ENCODE results near the gene PDE3A.

The PDE3A gene

GRCh38 chr12:20489645-20490044 is 121.3 kb downstream of the PDE3A start:
- intact Hi-C loops (cut with micrococcal nuclease), result no loop called here
- peaks cover 7% of the 10 kb centered on the region for H3K4me1 Mint-ChIP-seq (ENCODE audit: low read depth)
- no peaks in the 10 kb centered on the region for H3K36me3 Mint-ChIP-seq (ENCODE audit: low read depth)
- H3K27me3 Mint-ChIP-seq, result no peaks in the 10 kb centered on the region
- no peak overlapping the region for H3K4me3 Mint-ChIP-seq
- H3K9me3 Mint-ChIP-seq, result no peaks in the 10 kb centered on the region
- H3K27ac Mint-ChIP-seq, result no peak overlapping the region

GRCh38 chr12:20490213-20490612 is 121.9 kb downstream of the PDE3A start:
- H3K36me3 Mint-ChIP-seq (ENCODE audit: low read depth), result no peaks in the 10 kb centered on the region
- H3K4me1 Mint-ChIP-seq (ENCODE audit: low read depth), result peaks cover 7% of the 10 kb centered on the region
- H3K27ac Mint-ChIP-seq, result no peak overlapping the region
- H3K27me3 Mint-ChIP-seq, result no peaks in the 10 kb centered on the region
- no peak overlapping the region for H3K4me3 Mint-ChIP-seq
- H3K9me3 Mint-ChIP-seq, result no peaks in the 10 kb centered on the region
- intact Hi-C loops (cut with micrococcal nuclease), result no loop called here

- H3K27ac Mint-ChIP-seq, result no peak overlapping the region
- no peaks in the 10 kb centered on the region for H3K9me3 Mint-ChIP-seq
- intact Hi-C loops (cut with micrococcal nuclease), result no loop called here
- no peaks in the 10 kb centered on the region for H3K27me3 Mint-ChIP-seq
- no peak overlapping the region for H3K4me3 Mint-ChIP-seq
- no peaks in the 10 kb centered on the region for H3K36me3 Mint-ChIP-seq (ENCODE audit: low read depth)
- H3K4me1 Mint-ChIP-seq (ENCODE audit: low read depth), result peaks cover 7% of the 10 kb centered on the region
Observed at GRCh38 chr12:20491290-20491689, 123.0 kb downstream of the PDE3A start.

GRCh38 chr12:20492251-20492760 is 124.0 kb downstream of the PDE3A start:
- intact Hi-C loops (cut with micrococcal nuclease), result no loop called here
- no peak overlapping the region for H3K4me3 Mint-ChIP-seq
- no peaks in the 10 kb centered on the region for H3K9me3 Mint-ChIP-seq
- peaks cover 7% of the 10 kb centered on the region for H3K4me1 Mint-ChIP-seq (ENCODE audit: low read depth)
- H3K27ac Mint-ChIP-seq, result no peak overlapping the region
- no peaks in the 10 kb centered on the region for H3K36me3 Mint-ChIP-seq (ENCODE audit: low read depth)
- H3K27me3 Mint-ChIP-seq, result no peaks in the 10 kb centered on the region

GRCh38 chr12:20493934-20494333 is 125.6 kb downstream of the PDE3A start:
- intact Hi-C loops (cut with micrococcal nuclease), result no loop called here
- peaks cover 7% of the 10 kb centered on the region for H3K4me1 Mint-ChIP-seq (ENCODE audit: low read depth)
- no peaks in the 10 kb centered on the region for H3K36me3 Mint-ChIP-seq (ENCODE audit: low read depth)
- no peaks in the 10 kb centered on the region for H3K27me3 Mint-ChIP-seq
- no peak overlapping the region for H3K4me3 Mint-ChIP-seq
- H3K27ac Mint-ChIP-seq, result no peak overlapping the region
- no peaks in the 10 kb centered on the region for H3K9me3 Mint-ChIP-seq

GRCh38 chr12:20494851-20495250 is 126.5 kb downstream of the PDE3A start:
- Mint-ChIP-seq H3K27me3 (no peaks in the 10 kb centered on the region), H3K27ac (no peak overlapping the region), H3K9me3 (no peaks in the 10 kb centered on the region), H3K4me3 (no peak overlapping the region), H3K36me3 (ENCODE audit: low read depth) (no peaks in the 10 kb centered on the region), H3K4me1 (ENCODE audit: low read depth) (peaks cover 7% of the 10 kb centered on the region)
- intact Hi-C loops (cut with micrococcal nuclease), result no loop called here

GRCh38 chr12:20495997-20496396 is 127.7 kb downstream of the PDE3A start:
- H3K27me3 Mint-ChIP-seq, result no peaks in the 10 kb centered on the region
- no peaks in the 10 kb centered on the region for H3K36me3 Mint-ChIP-seq (ENCODE audit: low read depth)
- no peak overlapping the region for H3K27ac Mint-ChIP-seq
- H3K4me1 Mint-ChIP-seq (ENCODE audit: low read depth), result peaks cover 7% of the 10 kb centered on the region
- no peaks in the 10 kb centered on the region for H3K9me3 Mint-ChIP-seq
- intact Hi-C loops (cut with micrococcal nuclease), result no loop called here
- no peak overlapping the region for H3K4me3 Mint-ChIP-seq

GRCh38 chr12:20497707-20498106 is 129.4 kb downstream of the PDE3A start:
- Mint-ChIP-seq H3K36me3 (ENCODE audit: low read depth) (no peaks in the 10 kb centered on the region), H3K9me3 (no peaks in the 10 kb centered on the region), H3K27ac (no peak overlapping the region), H3K27me3 (no peaks in the 10 kb centered on the region), H3K4me3 (no peak overlapping the region), H3K4me1 (ENCODE audit: low read depth) (no peaks in the 10 kb centered on the region)
- intact Hi-C loops (cut with micrococcal nuclease), result no loop called here

- no peaks in the 10 kb centered on the region for H3K27me3 Mint-ChIP-seq
- intact Hi-C loops (cut with micrococcal nuclease), result no loop called here
- no peaks in the 10 kb centered on the region for H3K9me3 Mint-ChIP-seq
- H3K36me3 Mint-ChIP-seq (ENCODE audit: low read depth), result no peaks in the 10 kb centered on the region
- H3K27ac Mint-ChIP-seq, result no peak overlapping the region
- H3K4me3 Mint-ChIP-seq, result no peak overlapping the region
- H3K4me1 Mint-ChIP-seq (ENCODE audit: low read depth), result no peaks in the 10 kb centered on the region
Observed at GRCh38 chr12:20501958-20502357, 133.6 kb downstream of the PDE3A start.

- intact Hi-C loops (cut with micrococcal nuclease), result no loop called here
- peaks cover 6% of the 10 kb centered on the region for H3K4me1 Mint-ChIP-seq (ENCODE audit: low read depth)
- H3K27me3 Mint-ChIP-seq, result no peaks in the 10 kb centered on the region
- no peak overlapping the region for H3K27ac Mint-ChIP-seq
- no peaks in the 10 kb centered on the region for H3K9me3 Mint-ChIP-seq
- no peaks in the 10 kb centered on the region for H3K36me3 Mint-ChIP-seq (ENCODE audit: low read depth)
- no peak overlapping the region for H3K4me3 Mint-ChIP-seq
Observed at GRCh38 chr12:20503858-20504257, 135.5 kb downstream of the PDE3A start.

- Mint-ChIP-seq H3K4me3 (no peak overlapping the region), H3K36me3 (ENCODE audit: low read depth) (no peaks in the 10 kb centered on the region), H3K4me1 (ENCODE audit: low read depth) (peaks cover 6% of the 10 kb centered on the region), H3K27ac (no peak overlapping the region), H3K27me3 (no peaks in the 10 kb centered on the region), H3K9me3 (no peaks in the 10 kb centered on the region)
- intact Hi-C loops (cut with micrococcal nuclease), result no loop called here
Observed at GRCh38 chr12:20505056-20505455, 136.7 kb downstream of the PDE3A start.

- H3K4me3 Mint-ChIP-seq, result no peak overlapping the region
- no peaks in the 10 kb centered on the region for H3K27me3 Mint-ChIP-seq
- H3K36me3 Mint-ChIP-seq (ENCODE audit: low read depth), result no peaks in the 10 kb centered on the region
- intact Hi-C loops (cut with micrococcal nuclease), result no loop called here
- H3K9me3 Mint-ChIP-seq, result no peaks in the 10 kb centered on the region
- no peak overlapping the region for H3K27ac Mint-ChIP-seq
- peaks cover 6% of the 10 kb centered on the region for H3K4me1 Mint-ChIP-seq (ENCODE audit: low read depth)
Observed at GRCh38 chr12:20507056-20507455, 138.7 kb downstream of the PDE3A start.

GRCh38 chr12:20507711-20508110 is 139.4 kb downstream of the PDE3A start:
- no peaks in the 10 kb centered on the region for H3K36me3 Mint-ChIP-seq (ENCODE audit: low read depth)
- H3K27ac Mint-ChIP-seq, result no peak overlapping the region
- intact Hi-C loops (cut with micrococcal nuclease), result no loop called here
- H3K27me3 Mint-ChIP-seq, result no peaks in the 10 kb centered on the region
- peaks cover 6% of the 10 kb centered on the region for H3K4me1 Mint-ChIP-seq (ENCODE audit: low read depth)
- H3K9me3 Mint-ChIP-seq, result no peaks in the 10 kb centered on the region
- H3K4me3 Mint-ChIP-seq, result no peak overlapping the region

GRCh38 chr12:20508359-20508758 is 140.0 kb downstream of the PDE3A start:
- Mint-ChIP-seq H3K4me1 (ENCODE audit: low read depth) (peaks cover 6% of the 10 kb centered on the region), H3K36me3 (ENCODE audit: low read depth) (no peaks in the 10 kb centered on the region), H3K27ac (no peak overlapping the region), H3K4me3 (no peak overlapping the region), H3K9me3 (no peaks in the 10 kb centered on the region), H3K27me3 (no peaks in the 10 kb centered on the region)
- intact Hi-C loops (cut with micrococcal nuclease), result no loop called here

- Mint-ChIP-seq H3K9me3 (no peaks in the 10 kb centered on the region), H3K27me3 (no peaks in the 10 kb centered on the region), H3K4me1 (ENCODE audit: low read depth) (peaks cover 6% of the 10 kb centered on the region), H3K4me3 (no peak overlapping the region), H3K36me3 (ENCODE audit: low read depth) (no peaks in the 10 kb centered on the region), H3K27ac (no peak overlapping the region)
- intact Hi-C loops (cut with micrococcal nuclease), result no loop called here
Observed at GRCh38 chr12:20508962-20509361, 140.6 kb downstream of the PDE3A start.
